GM12878 (cell line): Measurements from ENCODE around the gene PITX1. TPM values are rescaled to one million over a fixed set of nuclear protein-coding genes. Genes with fewer than 3 reads are reported as not detected.

Source experiments
- ATAC-seq: fragments of 200-7000 bp; cut with Tn5 transposase; 3 replicates; pipeline ENCODE4 v1.9.1; 2020; ENCODE audit warnings: mild to moderate bottlenecking, moderate library complexity
- BruUV-seq: library from RNA; stranded (reverse); fragments of 400-500 nt; replicated peaks from 2 replicates; lab custom pipeline; 2021; lab: Mats Ljungman, UMichigan
- CTCF ChIA-PET: fragments of 300-600 bp; sonication (Branson Sonifier 250); formaldehyde crosslinking; extraction: SDS; loops from one replicate; lab custom pipeline; 2021; ENCODE audit warnings: inconsistent platforms; lab: Yijun Ruan, JAX
- POLR2A ChIA-PET: fragments of 350-600 bp; formaldehyde crosslinking; extraction: SDS; loops from one replicate; lab custom pipeline; 2021; ENCODE audit warnings: inconsistent platforms; lab: Charles Lee
- RAD21 ChIA-PET: fragments of 300-600 bp; sonication (Branson Sonifier 250); formaldehyde crosslinking; loops from one replicate; lab custom pipeline; 2023; ENCODE audit warnings: antibody characterized with exemption; ENCODE audit not compliant: unreplicated experiment; lab: Charles Lee
- SMC1A ChIA-PET: fragments of 300-600 bp; sonication (Branson Sonifier 250); formaldehyde crosslinking; loops from one replicate; lab custom pipeline; 2023; ENCODE audit not compliant: unreplicated experiment, uncharacterized antibody; lab: Charles Lee
- DNase-seq: peaks from one replicate; pipeline ENCODE4 v3.0.0-alpha.2; 2011; ENCODE audit warnings: low read depth, low spot score
- FAIRE-seq: peaks from 3 replicates; lab custom pipeline; 2011; peaks lifted over from hg19 to GRCh38; lab: Jason Lieb, UNC
- H2AFZ ChIP-seq: 2 replicates; pipeline ENCODE4 v1.6.0; 2011; ENCODE audit warnings: low read depth, low read length, control low read depth; ENCODE audit not compliant: control insufficient read depth
- H3K27ac ChIP-seq: 2 replicates; pipeline ENCODE4 v1.5.1; 2011; ENCODE audit warnings: control low read depth; ENCODE audit not compliant: control insufficient read depth, insufficient read depth
- H3K27me3 ChIP-seq, 2 experiments: replicated peaks in 1 of 2; 2 replicates each; pipeline versions ENCODE4 v1.6.0 to v1.6.1; 2011; ENCODE audit warnings: low read length in 1 of 2; ENCODE audit not compliant: control insufficient read depth in 2 of 2, insufficient read depth in 2 of 2
- H3K36me3 ChIP-seq, 2 experiments: 2 replicates each; pipeline ENCODE4 v1.5.1; 2011; ENCODE audit warnings: low read length in 1 of 2; ENCODE audit not compliant: control insufficient read depth in 2 of 2, insufficient read depth in 2 of 2
- H3K4me1 ChIP-seq: 2 replicates; pipeline ENCODE4 v1.6.1; 2011; ENCODE audit warnings: mild to moderate bottlenecking, low read length, moderate library complexity, mixed read lengths; ENCODE audit not compliant: control insufficient read depth, insufficient read depth
- H3K4me2 ChIP-seq: 2 replicates; pipeline ENCODE4 v1.6.0; 2011; ENCODE audit warnings: control low read depth; ENCODE audit not compliant: control insufficient read depth, insufficient read depth
- H3K4me3 ChIP-seq: fragments of 200-600 bp; sonication (generic); 2 replicates; pipeline ENCODE4 v1.5.1; 2016
- H3K79me2 ChIP-seq: 2 replicates; pipeline ENCODE4 v1.6.0; 2011; ENCODE audit warnings: low read length; ENCODE audit not compliant: control insufficient read depth, insufficient read depth
- H3K9ac ChIP-seq: 2 replicates; pipeline ENCODE4 v1.8.0; 2011; ENCODE audit warnings: low read length, control low read depth, mixed read lengths; ENCODE audit not compliant: control insufficient read depth, insufficient read depth
- H3K9me3 ChIP-seq: replicated peaks from 3 replicates; pipeline ENCODE4 v1.5.1; 2011; ENCODE audit warnings: mild to moderate bottlenecking, low read length; ENCODE audit not compliant: control insufficient read depth, insufficient read depth
- H4K20me1 ChIP-seq: 2 replicates; pipeline ENCODE4 v1.6.0; 2011; ENCODE audit not compliant: control insufficient read depth, insufficient read depth
- CTCF ChIP-seq, 3 experiments: IDR thresholded peaks in 2 of 3; conservative IDR thresholded peaks in 1 of 3; 2 replicates each; pipeline ENCODE4 v1.5.1; 2011; ENCODE audit warnings: low read depth in 3 of 3, low read length in 3 of 3, mild to moderate bottlenecking in 3 of 3, control low read depth in 2 of 3, moderate library complexity in 2 of 3, inconsistent platforms in 1 of 3, mixed read lengths in 1 of 3; ENCODE audit not compliant: control insufficient read depth in 2 of 3, insufficient read depth in 1 of 3; ENCODE audit errors: extremely low read depth in 1 of 3
- HCFC1 ChIP-seq: fragments of 150-350 bp; IDR thresholded peaks from 2 replicates; pipeline ENCODE4 v1.6.1; 2014; ENCODE audit warnings: low read length
- KLF5 ChIP-seq: fragments of 450-650 bp; IDR thresholded peaks from 2 replicates; pipeline ENCODE4 v1.6.1; 2014; ENCODE audit warnings: mild to moderate bottlenecking; ENCODE audit not compliant: partially characterized antibody
- SREBF1 ChIP-seq: IDR thresholded peaks from 2 replicates; pipeline ENCODE4 v1.6.1; 2012; ENCODE audit warnings: mild to moderate bottlenecking, low read length
- TCF12 ChIP-seq: IDR thresholded peaks from 2 replicates; pipeline ENCODE4 v1.6.1; 2011; ENCODE audit warnings: low read depth, mild to moderate bottlenecking, low read length
- YY1 ChIP-seq: IDR thresholded peaks from 2 replicates; pipeline ENCODE4 v1.6.1; 2011; ENCODE audit warnings: low read depth, mild to moderate bottlenecking, low read length
- ZSCAN29 ChIP-seq: fragments of 450-650 bp; IDR thresholded peaks from 2 replicates; pipeline ENCODE4 v1.6.1; 2017; ENCODE audit warnings: mild to moderate bottlenecking, moderate library complexity
- WGBS: methylation state at CpG from one replicate; pipeline ENCODE4 v1.1.6; 2016; ENCODE audit warnings: low lambda C conversion rate; ENCODE audit not compliant: insufficient replicate concordance, insufficient coverage; ENCODE audit errors: missing lambda C conversion rate; 5-methylcytosine and 5-hydroxymethylcytosine counted together
- in situ Hi-C: fragments of 300-500 bp; cut with MboI; formaldehyde crosslinking; loops from 9 replicates; pipeline ENCODE4 v1.14.3; 2018; ENCODE audit warnings: mixed read lengths
- intact Hi-C: fragments of 100-400 bp; cut with micrococcal nuclease; formaldehyde crosslinking; loops from one replicate; pipeline ENCODE4 v1.14.2; 2022; ENCODE audit not compliant: unreplicated experiment
- polyA plus RNA-seq, 11 experiments: library from polyadenylated mRNA; depleted of rRNA in 4 of 11; unstranded in 6 of 11; stranded (reverse) in 5 of 11; fragments of >200 nt; fragmentation: Nextera tagmentation in 4 of 11; fragmentation: Illumina TruSeq in 1 of 11; extraction: Ambion mirVana in 4 of 11; extraction: Trizol in 1 of 11; gene quantifications; 1 replicate in 1 of 11; 2 replicates in 10 of 11; pipeline versions ENCODE4 v1.2.1 to v1.2.3, GENCODE V29; 2011 to 2016; ENCODE audit warnings: inconsistent platforms in 2 of 11, missing spikeins in 2 of 11, low read depth in 1 of 11
- total RNA-seq, 4 experiments: library from RNA; depleted of rRNA in 3 of 4; stranded (reverse); fragments of >200 nt in 3 of 4; fragmentation: Illumina TruSeq in 1 of 4; extraction: Trizol in 1 of 4; gene quantifications; 2 replicates each; pipeline versions ENCODE4 v1.2.1 to v1.2.3, GENCODE V29; 2013 to 2021
- TF ChIP-seq, protein P1 (sequence below): fragments of 150-350 bp; IDR thresholded peaks from 2 replicates; pipeline ENCODE4 v1.6.1; 2016; ENCODE audit warnings: low read depth, low read length

The PITX1 gene
- total and polyA plus RNA-seq, 10 of the 15 experiments (the other 5 are each of a cell fraction or from before 2014, with no cell fraction given) = 0.16 to 1.1 (median 0.68) TPM; not detected in 5

DNA sequence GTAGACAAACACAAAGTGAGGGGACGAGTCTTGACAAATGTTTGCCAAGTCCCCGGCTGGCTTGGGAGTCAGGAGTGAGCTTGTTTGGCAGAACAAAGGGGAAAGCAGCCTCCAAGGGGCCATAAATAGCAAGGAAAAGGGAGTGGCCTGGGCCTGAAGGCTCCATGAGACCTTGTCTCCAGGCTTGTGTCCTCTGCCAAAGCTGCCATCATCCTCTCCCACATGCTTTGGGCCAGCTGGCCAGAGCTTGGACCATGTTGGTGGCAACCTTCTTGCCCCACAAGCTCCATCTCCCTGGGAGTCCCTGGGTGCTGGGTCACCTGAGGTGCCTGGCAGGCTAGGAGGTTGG lies 13.3 kb upstream of the PITX1 start:
- Histone ChIP-seq H3K9me3 (no peaks in the 10 kb centered on the region; the same call in 2 of the 3 replicates), H3K4me3 (no peak overlapping the region), H3K79me2 (no peaks in the 10 kb centered on the region), H4K20me1 (no peaks in the 10 kb centered on the region; the same call in 1 of the 2 replicates), H3K4me1 (no peaks in the 10 kb centered on the region), H3K36me3 (no peaks in the 10 kb centered on the region), H3K9ac (no peak overlapping the region), H3K4me2 (no peak overlapping the region), H2AFZ (no peak overlapping the region), H3K27ac (no peak overlapping the region), H3K27me3 (peaks cover 4% of the 10 kb centered on the region in 2 experiments)
- 35% methylated on average over 2 of the region's 2 CpGs for WGBS
- intact Hi-C loops (no loop called here), in situ Hi-C loops (no loop called here)
- TF ChIP-seq HCFC1 (no peak), YY1 (no peak), KLF5 (no peak), ZSCAN29 (no peak), CTCF (IDR thresholded peaks at IDR 0.05 in 2 of 3, conservative IDR thresholded peaks at IDR 0.05 in 1 of 3; ENCODE audit: control insufficient read depth in 2 of 3, extremely low read depth in 1 of 3, insufficient read depth in 1 of 3, low read depth in 3 of 3, low read length in 3 of 3) (no peak), SREBF1 (no peak), TCF12 (no peak)
- TF ChIP-seq, protein P1, sequence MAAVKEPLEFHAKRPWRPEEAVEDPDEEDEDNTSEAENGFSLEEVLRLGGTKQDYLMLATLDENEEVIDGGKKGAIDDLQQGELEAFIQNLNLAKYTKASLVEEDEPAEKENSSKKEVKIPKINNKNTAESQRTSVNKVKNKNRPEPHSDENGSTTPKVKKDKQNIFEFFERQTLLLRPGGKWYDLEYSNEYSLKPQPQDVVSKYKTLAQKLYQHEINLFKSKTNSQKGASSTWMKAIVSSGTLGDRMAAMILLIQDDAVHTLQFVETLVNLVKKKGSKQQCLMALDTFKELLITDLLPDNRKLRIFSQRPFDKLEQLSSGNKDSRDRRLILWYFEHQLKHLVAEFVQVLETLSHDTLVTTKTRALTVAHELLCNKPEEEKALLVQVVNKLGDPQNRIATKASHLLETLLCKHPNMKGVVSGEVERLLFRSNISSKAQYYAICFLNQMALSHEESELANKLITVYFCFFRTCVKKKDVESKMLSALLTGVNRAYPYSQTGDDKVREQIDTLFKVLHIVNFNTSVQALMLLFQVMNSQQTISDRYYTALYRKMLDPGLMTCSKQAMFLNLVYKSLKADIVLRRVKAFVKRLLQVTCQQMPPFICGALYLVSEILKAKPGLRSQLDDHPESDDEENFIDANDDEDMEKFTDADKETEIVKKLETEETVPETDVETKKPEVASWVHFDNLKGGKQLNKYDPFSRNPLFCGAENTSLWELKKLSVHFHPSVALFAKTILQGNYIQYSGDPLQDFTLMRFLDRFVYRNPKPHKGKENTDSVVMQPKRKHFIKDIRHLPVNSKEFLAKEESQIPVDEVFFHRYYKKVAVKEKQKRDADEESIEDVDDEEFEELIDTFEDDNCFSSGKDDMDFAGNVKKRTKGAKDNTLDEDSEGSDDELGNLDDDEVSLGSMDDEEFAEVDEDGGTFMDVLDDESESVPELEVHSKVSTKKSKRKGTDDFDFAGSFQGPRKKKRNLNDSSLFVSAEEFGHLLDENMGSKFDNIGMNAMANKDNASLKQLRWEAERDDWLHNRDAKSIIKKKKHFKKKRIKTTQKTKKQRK = no peak
- POLR2A ChIA-PET = no interaction called here
- FAIRE-seq (no peak), DNase-seq (no peak), ATAC-seq (no peak)
- CTCF ChIA-PET = no interaction called here
- RAD21 ChIA-PET = no interaction called here
- BruUV-seq = no TSS peak
- SMC1A ChIA-PET = no interaction called here
